ENCODE measurements around the gene CD207.

CD207 gene

GRCh38 chr2:70834881-70835280, 735 bp downstream of the CD207 start:
- no peak overlapping the region for H3K4me3 ChIP-seq (ENCODE audit: low read length)
- no peak for TF ChIP-seq CTCF (conservative IDR thresholded peaks at IDR 0.05; ENCODE audit: low read length)
- DNase-seq (ENCODE audit: low read depth) = no peak

GRCh38 chr2:70834106-70834505, 1.5 kb downstream of the CD207 start:
- DNase-seq (ENCODE audit: low read depth) = no peak
- no peak overlapping the region for H3K4me3 ChIP-seq (ENCODE audit: low read length)
- TF ChIP-seq CTCF (conservative IDR thresholded peaks at IDR 0.05; ENCODE audit: low read length) = no peak

- TF ChIP-seq CTCF (conservative IDR thresholded peaks at IDR 0.05; ENCODE audit: low read length) = no peak
- no peak for DNase-seq (ENCODE audit: low read depth)
- no peak overlapping the region for H3K4me3 ChIP-seq (ENCODE audit: low read length)
Measured at GRCh38 chr2:70833246-70833645, 2.4 kb downstream of the CD207 start.

- TF ChIP-seq CTCF (conservative IDR thresholded peaks at IDR 0.05; ENCODE audit: low read length) = no peak
- no peak for DNase-seq (ENCODE audit: low read depth)
- no peak overlapping the region for H3K4me3 ChIP-seq (ENCODE audit: low read length)
Measured at GRCh38 chr2:70832386-70832785, 3.2 kb downstream of the CD207 start.

- no peak for DNase-seq (ENCODE audit: low read depth)
- no peak for TF ChIP-seq CTCF (conservative IDR thresholded peaks at IDR 0.05; ENCODE audit: low read length)
- no peak overlapping the region for H3K4me3 ChIP-seq (ENCODE audit: low read length)
Measured at GRCh38 chr2:70831861-70832260, 3.8 kb downstream of the CD207 start.

GRCh38 chr2:70830366-70830765, 5.2 kb downstream of the CD207 start:
- H3K4me3 ChIP-seq (ENCODE audit: low read length) = no peak overlapping the region
- DNase-seq (ENCODE audit: low read depth) = peak; percentile 34
- no peak for TF ChIP-seq CTCF (conservative IDR thresholded peaks at IDR 0.05; ENCODE audit: low read length)

- no peak overlapping the region for H3K4me3 ChIP-seq (ENCODE audit: low read length)
- TF ChIP-seq CTCF (conservative IDR thresholded peaks at IDR 0.05; ENCODE audit: low read length) = no peak
- DNase-seq (ENCODE audit: low read depth) = no peak
Measured at GRCh38 chr2:70829916-70830315, 5.7 kb downstream of the CD207 start.

Data from AG10803 (cell line).